ENCODE measurements around the gene ADAM22.

DNA sequence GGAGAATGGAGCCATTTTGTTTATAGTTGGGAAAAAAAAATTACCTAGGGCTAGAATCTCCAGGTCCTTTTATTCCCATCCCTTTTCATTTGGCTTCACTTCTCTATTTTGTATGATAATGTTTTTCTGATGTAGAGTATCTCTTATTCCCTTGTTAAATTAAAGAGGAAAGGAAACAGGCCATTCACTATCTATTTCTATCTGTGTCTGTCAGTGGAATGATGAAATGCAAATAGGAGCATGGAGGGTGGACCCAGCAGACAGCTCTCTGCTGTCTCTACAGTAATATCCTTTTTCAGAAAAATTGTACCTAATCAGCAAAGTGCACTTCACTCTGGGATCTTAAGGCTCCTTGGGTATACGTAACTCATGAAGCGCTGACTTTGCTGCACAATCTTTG lies 149.8 kb downstream of the ADAM22 start:
- TF ChIP-seq YY1 (IDR thresholded peaks at IDR 0.05) = no peak
- TF ChIP-seq, protein P1, sequence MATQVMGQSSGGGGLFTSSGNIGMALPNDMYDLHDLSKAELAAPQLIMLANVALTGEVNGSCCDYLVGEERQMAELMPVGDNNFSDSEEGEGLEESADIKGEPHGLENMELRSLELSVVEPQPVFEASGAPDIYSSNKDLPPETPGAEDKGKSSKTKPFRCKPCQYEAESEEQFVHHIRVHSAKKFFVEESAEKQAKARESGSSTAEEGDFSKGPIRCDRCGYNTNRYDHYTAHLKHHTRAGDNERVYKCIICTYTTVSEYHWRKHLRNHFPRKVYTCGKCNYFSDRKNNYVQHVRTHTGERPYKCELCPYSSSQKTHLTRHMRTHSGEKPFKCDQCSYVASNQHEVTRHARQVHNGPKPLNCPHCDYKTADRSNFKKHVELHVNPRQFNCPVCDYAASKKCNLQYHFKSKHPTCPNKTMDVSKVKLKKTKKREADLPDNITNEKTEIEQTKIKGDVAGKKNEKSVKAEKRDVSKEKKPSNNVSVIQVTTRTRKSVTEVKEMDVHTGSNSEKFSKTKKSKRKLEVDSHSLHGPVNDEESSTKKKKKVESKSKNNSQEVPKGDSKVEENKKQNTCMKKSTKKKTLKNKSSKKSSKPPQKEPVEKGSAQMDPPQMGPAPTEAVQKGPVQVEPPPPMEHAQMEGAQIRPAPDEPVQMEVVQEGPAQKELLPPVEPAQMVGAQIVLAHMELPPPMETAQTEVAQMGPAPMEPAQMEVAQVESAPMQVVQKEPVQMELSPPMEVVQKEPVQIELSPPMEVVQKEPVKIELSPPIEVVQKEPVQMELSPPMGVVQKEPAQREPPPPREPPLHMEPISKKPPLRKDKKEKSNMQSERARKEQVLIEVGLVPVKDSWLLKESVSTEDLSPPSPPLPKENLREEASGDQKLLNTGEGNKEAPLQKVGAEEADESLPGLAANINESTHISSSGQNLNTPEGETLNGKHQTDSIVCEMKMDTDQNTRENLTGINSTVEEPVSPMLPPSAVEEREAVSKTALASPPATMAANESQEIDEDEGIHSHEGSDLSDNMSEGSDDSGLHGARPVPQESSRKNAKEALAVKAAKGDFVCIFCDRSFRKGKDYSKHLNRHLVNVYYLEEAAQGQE (IDR thresholded peaks at IDR 0.05) = no peak
- no peak for TF ChIP-seq EGR1 (IDR thresholded peaks at IDR 0.05; ENCODE audit: low read depth in 2 of 2)
- TF ChIP-seq, protein P2, sequence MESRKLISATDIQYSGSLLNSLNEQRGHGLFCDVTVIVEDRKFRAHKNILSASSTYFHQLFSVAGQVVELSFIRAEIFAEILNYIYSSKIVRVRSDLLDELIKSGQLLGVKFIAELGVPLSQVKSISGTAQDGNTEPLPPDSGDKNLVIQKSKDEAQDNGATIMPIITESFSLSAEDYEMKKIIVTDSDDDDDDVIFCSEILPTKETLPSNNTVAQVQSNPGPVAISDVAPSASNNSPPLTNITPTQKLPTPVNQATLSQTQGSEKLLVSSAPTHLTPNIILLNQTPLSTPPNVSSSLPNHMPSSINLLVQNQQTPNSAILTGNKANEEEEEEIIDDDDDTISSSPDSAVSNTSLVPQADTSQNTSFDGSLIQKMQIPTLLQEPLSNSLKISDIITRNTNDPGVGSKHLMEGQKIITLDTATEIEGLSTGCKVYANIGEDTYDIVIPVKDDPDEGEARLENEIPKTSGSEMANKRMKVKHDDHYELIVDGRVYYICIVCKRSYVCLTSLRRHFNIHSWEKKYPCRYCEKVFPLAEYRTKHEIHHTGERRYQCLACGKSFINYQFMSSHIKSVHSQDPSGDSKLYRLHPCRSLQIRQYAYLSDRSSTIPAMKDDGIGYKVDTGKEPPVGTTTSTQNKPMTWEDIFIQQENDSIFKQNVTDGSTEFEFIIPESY (IDR thresholded peaks at IDR 0.05) = no peak
- TF ChIP-seq, protein P3, sequence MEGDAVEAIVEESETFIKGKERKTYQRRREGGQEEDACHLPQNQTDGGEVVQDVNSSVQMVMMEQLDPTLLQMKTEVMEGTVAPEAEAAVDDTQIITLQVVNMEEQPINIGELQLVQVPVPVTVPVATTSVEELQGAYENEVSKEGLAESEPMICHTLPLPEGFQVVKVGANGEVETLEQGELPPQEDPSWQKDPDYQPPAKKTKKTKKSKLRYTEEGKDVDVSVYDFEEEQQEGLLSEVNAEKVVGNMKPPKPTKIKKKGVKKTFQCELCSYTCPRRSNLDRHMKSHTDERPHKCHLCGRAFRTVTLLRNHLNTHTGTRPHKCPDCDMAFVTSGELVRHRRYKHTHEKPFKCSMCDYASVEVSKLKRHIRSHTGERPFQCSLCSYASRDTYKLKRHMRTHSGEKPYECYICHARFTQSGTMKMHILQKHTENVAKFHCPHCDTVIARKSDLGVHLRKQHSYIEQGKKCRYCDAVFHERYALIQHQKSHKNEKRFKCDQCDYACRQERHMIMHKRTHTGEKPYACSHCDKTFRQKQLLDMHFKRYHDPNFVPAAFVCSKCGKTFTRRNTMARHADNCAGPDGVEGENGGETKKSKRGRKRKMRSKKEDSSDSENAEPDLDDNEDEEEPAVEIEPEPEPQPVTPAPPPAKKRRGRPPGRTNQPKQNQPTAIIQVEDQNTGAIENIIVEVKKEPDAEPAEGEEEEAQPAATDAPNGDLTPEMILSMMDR (IDR thresholded peaks at IDR 0.05; ENCODE audit: low read depth, low read length, missing input control) = no peak
- TF ChIP-seq, protein P4, sequence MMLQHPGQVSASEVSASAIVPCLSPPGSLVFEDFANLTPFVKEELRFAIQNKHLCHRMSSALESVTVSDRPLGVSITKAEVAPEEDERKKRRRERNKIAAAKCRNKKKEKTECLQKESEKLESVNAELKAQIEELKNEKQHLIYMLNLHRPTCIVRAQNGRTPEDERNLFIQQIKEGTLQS (IDR thresholded peaks at IDR 0.05) = no peak
- TF ChIP-seq RAD21 (IDR thresholded peaks at IDR 0.05) = no peak
- TF ChIP-seq GABPA (IDR thresholded peaks at IDR 0.05 in 1 of 2, conservative IDR thresholded peaks at IDR 0.05 in 1 of 2) = no peak
- TF ChIP-seq, protein P5, sequence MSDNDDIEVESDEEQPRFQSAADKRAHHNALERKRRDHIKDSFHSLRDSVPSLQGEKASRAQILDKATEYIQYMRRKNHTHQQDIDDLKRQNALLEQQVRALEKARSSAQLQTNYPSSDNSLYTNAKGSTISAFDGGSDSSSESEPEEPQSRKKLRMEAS (IDR thresholded peaks at IDR 0.05) = no peak
- TF ChIP-seq RXRA (IDR thresholded peaks at IDR 0.05) = no peak

All from liver (tissue), 3 donors.